ENCODE results near the gene SP8. TPM values are rescaled to one million over a fixed set of nuclear protein-coding genes. Genes with fewer than 3 reads are reported as not detected.

SP8 gene
- total RNA-seq, result 2.8 TPM

GRCh38 chr7:20786779-20787659 is at the start of gene SP8:
TSS of gene SP8 (minus strand) at chr7:20786886. CDS start at chr7:20786798, 88 bp downstream.

Other genes starting within 250 kb of the SP8 start
- not detected for gene ABCB5, start 171.2 kb downstream of the SP8 start, total RNA-seq

All from diencephalon (tissue), 1 donor.